Osteoblast (primary cell): ENCODE results near the gene MTHFD2L. TPM values are rescaled to one million over a fixed set of nuclear protein-coding genes. Genes with fewer than 3 reads are reported as not detected.

ENCODE experiments used
- DNase-seq: peaks from one replicate; pipeline ENCODE4 v3.0.0; 2011; ENCODE audit warnings: low spot score, mixed read lengths; ENCODE audit not compliant: insufficient read length; ENCODE audit errors: missing footprints
- H2AFZ ChIP-seq: 2 replicates; pipeline ENCODE4 v1.6.0; 2011; ENCODE audit warnings: mild to moderate bottlenecking, low read length
- H3K27ac ChIP-seq: 2 replicates; pipeline ENCODE4 v1.5.1; 2011; ENCODE audit warnings: mild to moderate bottlenecking, low read depth, low read length, moderate library complexity
- H3K27me3 ChIP-seq: 2 replicates; pipeline ENCODE4 v1.6.0; 2012; ENCODE audit warnings: mild to moderate bottlenecking, control low read depth, inconsistent platforms, low read length, moderate library complexity; ENCODE audit not compliant: insufficient read depth
- H3K36me3 ChIP-seq: 2 replicates; pipeline ENCODE4 v1.5.1; 2011; ENCODE audit warnings: mild to moderate bottlenecking, low read length, control low read depth, moderate library complexity; ENCODE audit not compliant: insufficient read depth
- H3K4me1 ChIP-seq: 2 replicates; pipeline ENCODE4 v1.5.1; 2011; ENCODE audit warnings: mild to moderate bottlenecking, low read length, control low read depth, moderate library complexity; ENCODE audit not compliant: insufficient read depth
- H3K4me2 ChIP-seq: 2 replicates; pipeline ENCODE4 v1.6.0; 2011; ENCODE audit warnings: mild to moderate bottlenecking, low read length; ENCODE audit not compliant: insufficient read depth
- H3K4me3 ChIP-seq: fragments of 200-600 bp; sonication (generic); 3 replicates; pipeline ENCODE4 v1.5.1; 2012; ENCODE audit warnings: mild to moderate bottlenecking, low read length, inconsistent platforms; ENCODE audit not compliant: insufficient read depth
- H3K79me2 ChIP-seq: 2 replicates; pipeline ENCODE4 v1.6.0; 2012; ENCODE audit warnings: mild to moderate bottlenecking, low read length, control low read depth, inconsistent platforms; ENCODE audit not compliant: insufficient read depth
- H3K9me3 ChIP-seq: 2 replicates; pipeline ENCODE4 v1.5.1; 2011; ENCODE audit warnings: low read depth, low read length, control low read depth
- H4K20me1 ChIP-seq: 2 replicates; pipeline ENCODE4 v1.6.0; 2012; ENCODE audit warnings: mild to moderate bottlenecking, low read length, control low read depth; ENCODE audit not compliant: insufficient read depth
- CTCF ChIP-seq: IDR thresholded peaks from 2 replicates; pipeline ENCODE4 v1.5.1; 2011; ENCODE audit warnings: mild to moderate bottlenecking, low read depth, low read length, moderate library complexity; ENCODE audit errors: extremely low read depth
- total RNA-seq: library from RNA; depleted of rRNA; stranded (reverse); fragments of >200 nt; gene quantifications from 2 replicates; pipeline ENCODE4 v1.2.3, GENCODE V29; 2012

Gene MTHFD2L
- total RNA-seq, 1 donor, result 13.0 TPM

- H2AFZ ChIP-seq, result no peak overlapping the region
- no peak overlapping the region for H3K4me2 ChIP-seq
- H3K27me3 ChIP-seq, result no peaks in the 10 kb centered on the region
- H4K20me1 ChIP-seq, result no peaks in the 10 kb centered on the region
- DNase-seq, result no peak
- no peaks in the 10 kb centered on the region for H3K79me2 ChIP-seq
- H3K4me1 ChIP-seq, result peaks cover 6% of the 10 kb centered on the region
- no peak for TF ChIP-seq CTCF
- no peaks in the 10 kb centered on the region for H3K9me3 ChIP-seq
- H3K4me3 ChIP-seq, result no peak overlapping the region
- H3K36me3 ChIP-seq, result no peaks in the 10 kb centered on the region
- H3K27ac ChIP-seq, result no peak overlapping the region
These were observed 23.4 kb upstream of the MTHFD2L start for GRCh38 chr4:74134500-74134852.

GRCh38 chr4:74146581-74147129, 11.3 kb upstream of the MTHFD2L start:
- no peak for DNase-seq
- H3K4me3 ChIP-seq, result no peak overlapping the region
- H3K79me2 ChIP-seq, result no peaks in the 10 kb centered on the region
- H3K27ac ChIP-seq, result no peak overlapping the region
- no peaks in the 10 kb centered on the region for H3K36me3 ChIP-seq
- H3K4me2 ChIP-seq, result no peak overlapping the region
- no peaks in the 10 kb centered on the region for H3K27me3 ChIP-seq
- no peaks in the 10 kb centered on the region for H3K4me1 ChIP-seq
- no peaks in the 10 kb centered on the region for H3K9me3 ChIP-seq
- no peaks in the 10 kb centered on the region for H4K20me1 ChIP-seq
- no peak overlapping the region for H2AFZ ChIP-seq
- no peak for TF ChIP-seq CTCF

GRCh38 chr4:74148205-74148604, 9.7 kb upstream of the MTHFD2L start:
- no peak for TF ChIP-seq CTCF
- Histone ChIP-seq H3K79me2 (no peaks in the 10 kb centered on the region), H3K27me3 (no peaks in the 10 kb centered on the region), H3K4me2 (no peak overlapping the region), H3K4me3 (no peak overlapping the region), H3K36me3 (no peaks in the 10 kb centered on the region), H4K20me1 (no peaks in the 10 kb centered on the region), H3K27ac (no peak overlapping the region), H2AFZ (no peak overlapping the region), H3K4me1 (no peaks in the 10 kb centered on the region), H3K9me3 (no peaks in the 10 kb centered on the region)
- no peak for DNase-seq

GRCh38 chr4:74152836-74153235, 5.1 kb upstream of the MTHFD2L start:
- H3K4me2 ChIP-seq, result no peak overlapping the region
- H3K9me3 ChIP-seq, result no peaks in the 10 kb centered on the region
- H3K4me1 ChIP-seq, result peaks cover 11% of the 10 kb centered on the region
- no peak for TF ChIP-seq CTCF
- H2AFZ ChIP-seq, result peak overlapping the region; percentile 40
- H3K4me3 ChIP-seq, result no peak overlapping the region
- no peak for DNase-seq
- H3K27me3 ChIP-seq, result no peaks in the 10 kb centered on the region
- H3K27ac ChIP-seq, result no peak overlapping the region
- H3K79me2 ChIP-seq, result peaks cover 2% of the 10 kb centered on the region
- H3K36me3 ChIP-seq, result no peaks in the 10 kb centered on the region
- H4K20me1 ChIP-seq, result no peaks in the 10 kb centered on the region
